Fibroblast of lung (primary cell): Measurements from ENCODE around the gene RYR2.

Experiments
- EZH2 ChIP-seq: IDR thresholded peaks from 2 replicates; pipeline ENCODE4 v1.5.1; 2012; ENCODE audit warnings: low read length, control low read depth, mild to moderate bottlenecking; ENCODE audit errors: missing control alignments
- TF ChIP-seq, protein P1 (sequence below), 2 donors: IDR thresholded peaks in 1 of 2; conservative IDR thresholded peaks in 1 of 2; 1 replicate in 1 of 2; 2 replicates in 1 of 2; pipeline ENCODE4 v1.5.1; 2011 to 2012; ENCODE audit warnings: low read length in 2 of 2, control low read depth in 1 of 2, inconsistent platforms in 1 of 2, low read depth in 1 of 2, mild to moderate bottlenecking in 1 of 2

DNA sequence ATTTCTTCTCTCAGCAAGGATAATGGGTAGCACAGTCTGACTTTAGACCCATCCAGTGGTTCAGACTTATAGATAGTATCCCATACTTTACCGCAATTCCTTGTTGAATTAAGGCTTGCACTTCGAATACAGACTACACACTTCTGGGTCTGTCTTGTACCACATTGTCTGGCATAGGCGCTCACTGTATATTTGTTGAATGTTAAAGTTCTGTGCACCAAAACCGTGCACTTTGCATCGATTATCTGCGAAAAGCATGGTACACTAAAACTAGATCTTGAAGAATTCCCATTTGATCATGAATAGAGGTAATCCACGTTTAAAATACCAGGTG is 556 bp upstream of the RYR2 start:
- TF ChIP-seq, protein P1, sequence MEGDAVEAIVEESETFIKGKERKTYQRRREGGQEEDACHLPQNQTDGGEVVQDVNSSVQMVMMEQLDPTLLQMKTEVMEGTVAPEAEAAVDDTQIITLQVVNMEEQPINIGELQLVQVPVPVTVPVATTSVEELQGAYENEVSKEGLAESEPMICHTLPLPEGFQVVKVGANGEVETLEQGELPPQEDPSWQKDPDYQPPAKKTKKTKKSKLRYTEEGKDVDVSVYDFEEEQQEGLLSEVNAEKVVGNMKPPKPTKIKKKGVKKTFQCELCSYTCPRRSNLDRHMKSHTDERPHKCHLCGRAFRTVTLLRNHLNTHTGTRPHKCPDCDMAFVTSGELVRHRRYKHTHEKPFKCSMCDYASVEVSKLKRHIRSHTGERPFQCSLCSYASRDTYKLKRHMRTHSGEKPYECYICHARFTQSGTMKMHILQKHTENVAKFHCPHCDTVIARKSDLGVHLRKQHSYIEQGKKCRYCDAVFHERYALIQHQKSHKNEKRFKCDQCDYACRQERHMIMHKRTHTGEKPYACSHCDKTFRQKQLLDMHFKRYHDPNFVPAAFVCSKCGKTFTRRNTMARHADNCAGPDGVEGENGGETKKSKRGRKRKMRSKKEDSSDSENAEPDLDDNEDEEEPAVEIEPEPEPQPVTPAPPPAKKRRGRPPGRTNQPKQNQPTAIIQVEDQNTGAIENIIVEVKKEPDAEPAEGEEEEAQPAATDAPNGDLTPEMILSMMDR (conservative IDR thresholded peaks at IDR 0.05 in 1 of 2, IDR thresholded peaks at IDR 0.05 in 1 of 2; ENCODE audit: low read depth in 1 of 2, low read length in 2 of 2) = no peak
- no peak for TF ChIP-seq EZH2
